ENCODE data around the gene CERT1.

DNA sequence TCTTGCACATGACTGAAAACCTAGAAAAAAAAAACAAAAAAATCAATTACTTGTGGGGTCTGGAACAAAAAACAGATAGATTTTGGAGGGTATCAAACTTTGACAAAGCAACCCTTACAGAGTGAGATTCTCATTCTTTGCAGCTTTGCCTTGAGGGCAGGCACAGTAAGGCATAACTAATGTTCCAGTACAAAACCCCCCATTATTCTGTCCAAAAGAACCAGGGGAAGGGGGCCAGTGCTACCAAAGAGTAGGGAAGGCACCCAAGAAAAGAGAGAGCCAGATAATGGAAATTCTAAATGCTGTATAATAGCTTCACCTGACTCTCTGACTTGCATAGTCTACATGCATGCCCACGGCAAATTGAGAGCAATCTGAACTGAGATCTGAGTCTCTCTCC lies 13.2 kb upstream of the CERT1 start:
- TF ChIP-seq, protein P1, sequence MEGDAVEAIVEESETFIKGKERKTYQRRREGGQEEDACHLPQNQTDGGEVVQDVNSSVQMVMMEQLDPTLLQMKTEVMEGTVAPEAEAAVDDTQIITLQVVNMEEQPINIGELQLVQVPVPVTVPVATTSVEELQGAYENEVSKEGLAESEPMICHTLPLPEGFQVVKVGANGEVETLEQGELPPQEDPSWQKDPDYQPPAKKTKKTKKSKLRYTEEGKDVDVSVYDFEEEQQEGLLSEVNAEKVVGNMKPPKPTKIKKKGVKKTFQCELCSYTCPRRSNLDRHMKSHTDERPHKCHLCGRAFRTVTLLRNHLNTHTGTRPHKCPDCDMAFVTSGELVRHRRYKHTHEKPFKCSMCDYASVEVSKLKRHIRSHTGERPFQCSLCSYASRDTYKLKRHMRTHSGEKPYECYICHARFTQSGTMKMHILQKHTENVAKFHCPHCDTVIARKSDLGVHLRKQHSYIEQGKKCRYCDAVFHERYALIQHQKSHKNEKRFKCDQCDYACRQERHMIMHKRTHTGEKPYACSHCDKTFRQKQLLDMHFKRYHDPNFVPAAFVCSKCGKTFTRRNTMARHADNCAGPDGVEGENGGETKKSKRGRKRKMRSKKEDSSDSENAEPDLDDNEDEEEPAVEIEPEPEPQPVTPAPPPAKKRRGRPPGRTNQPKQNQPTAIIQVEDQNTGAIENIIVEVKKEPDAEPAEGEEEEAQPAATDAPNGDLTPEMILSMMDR (conservative IDR thresholded peaks at IDR 0.05; ENCODE audit: low read length) = no peak
- no peak for TF ChIP-seq EZH2phosphoT487 (IDR thresholded peaks at IDR 0.05; ENCODE audit: borderline replicate concordance, low read depth, low read length)

Measured in OCI-LY7 (cell line).